Gastrocnemius medialis (tissue), 4 donors: ENCODE measurements around the gene SP4.

Experiments used
- POLR2A ChIP-seq, 2 donors: fragments of 450-650 bp; IDR thresholded peaks; one replicate each; pipeline ENCODE4 v1.6.1; 2017; ENCODE audit warnings: antibody characterized with exemption in 2 of 2, mild to moderate bottlenecking in 2 of 2, moderate library complexity in 2 of 2
- TF ChIP-seq, protein P1 (sequence below), 5 experiments: fragments of 450-650 bp in 3 of 5; fragments of 200-600 bp in 2 of 5; sonication (generic) in 2 of 5; IDR thresholded peaks in 4 of 5; conservative IDR thresholded peaks in 1 of 5; 1 replicate in 4 of 5; 2 replicates in 1 of 5; pipeline ENCODE4 v1.5.1; 2016 to 2019; ENCODE audit warnings: antibody characterized with exemption in 5 of 5, mild to moderate bottlenecking in 3 of 5, moderate library complexity in 3 of 5

DNA sequence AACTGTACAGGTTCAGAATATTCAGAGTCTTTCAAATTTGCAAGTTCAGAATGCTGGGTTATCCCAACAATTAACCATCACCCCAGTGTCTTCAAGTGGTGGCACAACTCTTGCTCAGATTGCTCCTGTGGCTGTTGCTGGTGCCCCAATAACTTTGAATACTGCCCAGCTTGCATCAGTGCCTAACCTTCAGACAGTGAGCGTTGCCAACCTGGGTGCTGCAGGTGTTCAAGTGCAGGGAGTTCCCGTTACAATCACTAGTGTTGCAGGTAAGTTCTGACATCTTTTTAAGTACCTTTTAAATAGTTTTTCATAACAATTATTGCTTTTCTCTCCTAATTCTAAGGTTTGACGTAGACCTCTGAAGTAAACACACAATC lies 2.7 kb downstream of the SP4 start:
- TF ChIP-seq, protein P1, sequence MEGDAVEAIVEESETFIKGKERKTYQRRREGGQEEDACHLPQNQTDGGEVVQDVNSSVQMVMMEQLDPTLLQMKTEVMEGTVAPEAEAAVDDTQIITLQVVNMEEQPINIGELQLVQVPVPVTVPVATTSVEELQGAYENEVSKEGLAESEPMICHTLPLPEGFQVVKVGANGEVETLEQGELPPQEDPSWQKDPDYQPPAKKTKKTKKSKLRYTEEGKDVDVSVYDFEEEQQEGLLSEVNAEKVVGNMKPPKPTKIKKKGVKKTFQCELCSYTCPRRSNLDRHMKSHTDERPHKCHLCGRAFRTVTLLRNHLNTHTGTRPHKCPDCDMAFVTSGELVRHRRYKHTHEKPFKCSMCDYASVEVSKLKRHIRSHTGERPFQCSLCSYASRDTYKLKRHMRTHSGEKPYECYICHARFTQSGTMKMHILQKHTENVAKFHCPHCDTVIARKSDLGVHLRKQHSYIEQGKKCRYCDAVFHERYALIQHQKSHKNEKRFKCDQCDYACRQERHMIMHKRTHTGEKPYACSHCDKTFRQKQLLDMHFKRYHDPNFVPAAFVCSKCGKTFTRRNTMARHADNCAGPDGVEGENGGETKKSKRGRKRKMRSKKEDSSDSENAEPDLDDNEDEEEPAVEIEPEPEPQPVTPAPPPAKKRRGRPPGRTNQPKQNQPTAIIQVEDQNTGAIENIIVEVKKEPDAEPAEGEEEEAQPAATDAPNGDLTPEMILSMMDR (IDR thresholded peaks at IDR 0.05 in 4 of 5, conservative IDR thresholded peaks at IDR 0.05 in 1 of 5), result no peak
- TF ChIP-seq POLR2A (IDR thresholded peaks at IDR 0.05), result no peak
